Panc1 (cell line): ENCODE data around the gene ARID5A. TPM values are rescaled to one million over a fixed set of nuclear protein-coding genes. Genes with fewer than 3 reads are reported as not detected.
"Not testable (repeated sequence)": the region's sequence is repeated elsewhere in the genome, so short reads cannot be mapped to it uniquely, and the experiment has no call there.

Experiments used
- ATAC-seq: fragments of 200-7000 bp; cut with Tn5 transposase; 2 replicates; pipeline ENCODE4 v1.9.1; 2020; ENCODE audit warnings: mild to moderate bottlenecking, moderate library complexity
- BruUV-seq: library from RNA; stranded (reverse); fragments of 400-500 nt; replicated peaks from 2 replicates; lab custom pipeline; 2021; lab: Mats Ljungman, UMichigan
- CTCF ChIA-PET: fragments of 300-600 bp; sonication (Branson Sonifier 250); formaldehyde crosslinking; loops from one replicate; lab custom pipeline; 2022; ENCODE audit warnings: antibody characterized with exemption; lab: Charles Lee
- POLR2A ChIA-PET: fragments of 300-600 bp; sonication (Branson Sonifier 250); formaldehyde crosslinking; loops from one replicate; lab custom pipeline; 2022; ENCODE audit warnings: antibody characterized with exemption; lab: Charles Lee
- DNase-seq: peaks from one replicate; pipeline ENCODE4 v3.0.0-alpha.2; 2010; ENCODE audit warnings: low read depth, low spot score
- H3K27ac ChIP-seq: 2 replicates; pipeline ENCODE4 v1.5.1; 2011; ENCODE audit warnings: mild to moderate bottlenecking, low read length, inconsistent platforms
- H3K27me3 ChIP-seq: fragments of 200-500 bp; sonication (Bioruptor generic); 2 replicates; pipeline ENCODE4 v1.6.0; 2014; ENCODE audit warnings: low read length, inconsistent platforms; ENCODE audit not compliant: control insufficient read depth, insufficient read depth
- H3K36me3 ChIP-seq: fragments of 200-500 bp; sonication (Bioruptor generic); 2 replicates; pipeline ENCODE4 v1.5.1; 2014; ENCODE audit warnings: inconsistent platforms, mild to moderate bottlenecking, low read length, moderate library complexity; ENCODE audit not compliant: control insufficient read depth, insufficient read depth
- H3K4me1 ChIP-seq: 2 replicates; pipeline ENCODE4 v1.5.1; 2011; ENCODE audit warnings: inconsistent platforms, mild to moderate bottlenecking, low read length, moderate library complexity; ENCODE audit not compliant: control insufficient read depth, insufficient read depth
- H3K4me3 ChIP-seq, 2 experiments: 2 replicates each; pipeline ENCODE4 v1.5.1; 2011 to 2012; ENCODE audit warnings: low read depth in 2 of 2, low read length in 2 of 2, mild to moderate bottlenecking in 2 of 2, inconsistent platforms in 1 of 2, moderate library complexity in 1 of 2
- H3K9me3 ChIP-seq: fragments of 200-500 bp; sonication (Bioruptor generic); 2 replicates; pipeline ENCODE4 v1.5.1; 2014; ENCODE audit warnings: low read depth, mild to moderate bottlenecking, inconsistent platforms, low read length, moderate library complexity; ENCODE audit not compliant: control insufficient read depth, insufficient read depth
- CTCF ChIP-seq: fragments of 450-650 bp; IDR thresholded peaks from 2 replicates; pipeline ENCODE4 v1.5.1; 2017; ENCODE audit warnings: mild to moderate bottlenecking
- POLR2AphosphoS5 ChIP-seq: IDR thresholded peaks from 2 replicates; pipeline ENCODE4 v1.6.1; 2012; ENCODE audit warnings: mild to moderate bottlenecking, low read depth, low read length, moderate library complexity
- REST ChIP-seq, 2 experiments: IDR thresholded peaks; 2 replicates each; pipeline ENCODE4 v1.6.1; 2011 to 2012; ENCODE audit warnings: low read depth in 2 of 2, control low read depth in 1 of 2, low read length in 1 of 2, mild to moderate bottlenecking in 1 of 2, moderate library complexity in 1 of 2; ENCODE audit not compliant: insufficient read depth in 1 of 2
- SIN3A ChIP-seq: IDR thresholded peaks from 2 replicates; pipeline ENCODE4 v1.6.1; 2012; ENCODE audit warnings: low read depth, mild to moderate bottlenecking, low read length, moderate library complexity, borderline replicate concordance; ENCODE audit not compliant: insufficient read depth
- TCF7L2 ChIP-seq: IDR thresholded peaks from 2 replicates; pipeline ENCODE4 v1.6.1; 2011; ENCODE audit warnings: mild to moderate bottlenecking, low read depth, low read length, inconsistent platforms
- in situ Hi-C: cut with HindIII; loops from 2 replicates; pipeline ENCODE4 v1.10.0; 2016; ENCODE audit warnings: low sequenced_read_pairs, low pct_unique_long_range_greater_than_20kb
- intact Hi-C: fragments of 100-400 bp; cut with micrococcal nuclease; formaldehyde crosslinking; loops from one replicate; pipeline ENCODE4 v1.10.0; 2022; ENCODE audit not compliant: unreplicated experiment
- total RNA-seq: library from RNA; stranded (reverse); gene quantifications from one replicate; pipeline ENCODE4 v1.2.1, GENCODE V29; 2021; ENCODE audit not compliant: unreplicated experiment

Gene ARID5A
- total RNA-seq, 1 experiment from 2014 or later: 19.3 TPM

- in situ Hi-C loops (no loop called here), intact Hi-C loops (no loop called here)
- ChIA-PET POLR2A (no interaction called here), CTCF (no interaction called here)
- no TSS peak for BruUV-seq
- Histone ChIP-seq H3K9me3 (no peaks in the 10 kb centered on the region), H3K4me1 (peaks cover 10% of the 10 kb centered on the region), H3K27me3 (no peaks in the 10 kb centered on the region), H3K27ac (no peak overlapping the region), H3K36me3 (no peaks in the 10 kb centered on the region), H3K4me3 (no peak overlapping the region)
- DNase-seq (no peak), ATAC-seq (no peak)
- TF ChIP-seq CTCF (no peak), SIN3A (no peak), TCF7L2 (no peak), POLR2AphosphoS5 (no peak), REST (IDR thresholded peaks at IDR 0.05; ENCODE audit: insufficient read depth in 1 of 2, low read depth in 2 of 2, low read length in 1 of 2) (no peak)
Measured at GRCh38 chr2:96552315-96553175, 16.0 kb downstream of the ARID5A start.

GRCh38 chr2:96553176-96553956 lies 16.8 kb downstream of the ARID5A start:
- intact Hi-C loops (no loop called here), in situ Hi-C loops (no loop called here)
- DNase-seq: no peak
- CTCF ChIA-PET: interaction anchor here (0.9 kb wide), 1 partner anchor 20 kb away, joined by 3 read pairs; no protein-coding TSS in a partner anchor
- Histone ChIP-seq H3K27me3 (no peaks in the 10 kb centered on the region), H3K9me3 (no peaks in the 10 kb centered on the region), H3K27ac (no peak overlapping the region), H3K4me3 (no peak overlapping the region), H3K36me3 (no peaks in the 10 kb centered on the region), H3K4me1 (peaks cover 10% of the 10 kb centered on the region)
- ATAC-seq: no peak
- no TSS peak for BruUV-seq
- POLR2A ChIA-PET: no interaction called here
- no peak for TF ChIP-seq SIN3A
- no peak for TF ChIP-seq TCF7L2
- no peak for TF ChIP-seq POLR2AphosphoS5
- no peak for TF ChIP-seq CTCF
- TF ChIP-seq REST (IDR thresholded peaks at IDR 0.05; ENCODE audit: insufficient read depth in 1 of 2, low read depth in 2 of 2, low read length in 1 of 2): no peak

- POLR2A ChIA-PET, DNase-seq, H3K36me3 ChIP-seq, H3K27ac ChIP-seq, H3K27me3 ChIP-seq, ATAC-seq, H3K4me1 ChIP-seq, in situ Hi-C loops, intact Hi-C loops, BruUV-seq, H3K9me3 ChIP-seq, H3K4me3 ChIP-seq: not testable (repeated sequence)
- CTCF ChIA-PET: interaction anchor here (0.5 to 1.5 kb wide), 7 partner anchors 9 to 203 kb away, joined by 3 to 6 read pairs (median 3); no protein-coding TSS in a partner anchor
Measured at GRCh38 chr2:96553957-96554292, 17.4 kb downstream of the ARID5A start.
